Activated CD8-positive, alpha-beta memory T cell treated with anti-CD3 and anti-CD28 coated beads, Interleukin-2, amount 50 U/mL, for 1 hour (primary cell): ENCODE data around the gene TBC1D19.
"Not testable (repeated sequence)": the region's sequence is repeated elsewhere in the genome, so short reads cannot be mapped to it uniquely, and the experiment has no call there.

Source experiments
- DNase-seq: peaks from one replicate; pipeline ENCODE4 v3.0.0-alpha.2; 2020; ENCODE audit errors: extremely low read depth

TBC1D19 gene

DNA sequence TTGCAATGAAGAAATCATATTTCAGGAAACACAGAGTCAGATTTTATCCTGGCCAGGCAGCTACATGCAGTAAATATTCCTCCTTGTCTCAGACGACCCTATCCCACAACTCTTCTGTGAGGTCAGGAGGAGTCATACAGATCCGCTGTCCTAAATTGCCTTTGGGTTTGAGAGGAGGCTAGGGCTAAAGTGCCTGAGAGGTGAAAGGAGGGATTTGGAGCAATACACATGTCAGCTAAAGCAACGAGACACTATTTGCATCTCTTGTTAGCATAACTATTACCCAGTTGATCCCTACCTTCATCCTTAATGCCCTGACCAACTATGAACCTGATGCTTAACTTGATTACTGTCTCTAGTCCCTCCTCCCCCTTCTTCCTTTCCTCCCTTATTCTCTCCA lies 98.6 kb downstream of the TBC1D19 start:
- no peak for DNase-seq

- DNase-seq = no peak
Observed at GRCh38 chr4:26685250-26685649, 101.4 kb downstream of the TBC1D19 start.

GRCh38 chr4:26687728-26688127 lies 103.8 kb downstream of the TBC1D19 start:
- no peak for DNase-seq

DNA sequence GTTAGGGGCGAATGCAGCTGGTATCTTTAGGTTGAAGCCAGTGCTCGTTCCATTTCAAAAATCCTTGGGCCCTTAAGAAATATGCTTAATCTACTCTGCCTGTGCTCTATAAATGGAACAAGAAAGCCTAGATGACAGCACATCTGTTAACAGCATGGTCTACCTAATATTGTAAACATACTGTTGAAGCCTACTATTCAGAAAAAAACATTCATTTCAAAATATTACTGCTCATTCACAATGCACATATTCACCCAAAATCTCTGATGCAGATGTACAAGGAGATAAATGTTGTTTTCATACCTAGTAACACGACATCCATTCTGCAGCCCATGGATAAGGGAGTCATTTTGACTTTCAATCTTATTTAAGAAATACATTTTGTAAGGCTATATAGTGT lies 106.6 kb downstream of the TBC1D19 start:
- no peak for DNase-seq

DNA sequence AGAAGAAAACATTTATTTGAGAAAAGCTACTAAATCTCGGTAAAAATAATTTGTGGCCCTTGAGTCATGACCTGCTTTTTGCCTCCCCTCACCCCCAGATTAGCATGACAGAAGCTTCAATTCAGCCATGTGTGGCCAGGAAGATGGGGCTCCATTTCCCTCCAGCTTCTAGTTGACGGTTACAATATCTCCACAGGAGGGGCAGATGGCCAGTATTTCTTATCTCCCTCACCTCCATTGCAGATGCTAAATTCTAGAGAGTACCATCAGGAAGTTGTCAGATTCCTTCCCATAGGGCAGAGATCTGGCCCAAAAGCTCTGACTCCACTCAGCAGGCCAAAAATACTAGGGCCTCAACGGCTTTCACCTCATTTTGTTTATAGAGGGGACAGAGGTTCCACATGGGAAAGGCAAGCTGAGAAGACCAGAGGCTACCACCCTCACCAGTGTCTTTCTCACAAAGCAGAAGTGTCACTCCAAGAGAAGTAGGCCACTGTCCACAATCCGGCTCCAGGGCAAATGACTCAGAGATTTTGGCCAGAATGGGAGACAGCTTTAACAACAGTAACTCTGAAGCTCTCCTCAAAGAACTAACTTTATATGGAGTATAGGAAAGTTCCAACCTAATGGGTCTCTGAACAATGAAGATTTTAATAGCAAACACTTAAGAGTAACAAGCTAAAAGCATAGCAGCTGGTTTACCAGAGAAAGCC lies 108.3 kb downstream of the TBC1D19 start:
- no peak for DNase-seq

GRCh38 chr4:26694131-26694530 lies 110.2 kb downstream of the TBC1D19 start:
- not testable (repeated sequence) for DNase-seq

GRCh38 chr4:26700110-26700509 lies 116.2 kb downstream of the TBC1D19 start:
- DNase-seq = no peak

- no peak for DNase-seq
Observed at GRCh38 chr4:26701095-26701494, 117.2 kb downstream of the TBC1D19 start.

- no peak for DNase-seq
Observed at GRCh38 chr4:26701786-26702227, 117.9 kb downstream of the TBC1D19 start.

GRCh38 chr4:26707342-26707741 lies 123.5 kb downstream of the TBC1D19 start:
- no peak for DNase-seq

DNA sequence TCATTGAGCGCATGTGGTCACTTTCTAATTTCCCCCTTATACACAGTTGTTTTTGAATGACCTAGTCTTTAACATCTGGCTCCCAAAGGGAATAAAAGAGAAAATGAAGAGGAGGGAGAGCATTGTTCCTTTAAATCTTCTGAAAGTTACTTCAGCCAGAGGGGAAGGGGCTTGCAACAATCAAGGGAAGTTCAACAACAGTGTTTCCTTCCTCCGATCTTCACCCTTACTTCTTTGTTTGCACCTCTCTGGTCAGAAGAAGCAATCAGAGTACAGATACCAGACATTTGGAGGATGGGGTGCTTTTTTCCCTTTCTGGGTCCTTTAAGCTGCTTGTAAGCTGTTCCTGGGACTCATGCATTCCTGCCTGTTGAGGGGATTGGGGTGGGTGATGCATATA lies 125.4 kb downstream of the TBC1D19 start:
- no peak for DNase-seq

DNA sequence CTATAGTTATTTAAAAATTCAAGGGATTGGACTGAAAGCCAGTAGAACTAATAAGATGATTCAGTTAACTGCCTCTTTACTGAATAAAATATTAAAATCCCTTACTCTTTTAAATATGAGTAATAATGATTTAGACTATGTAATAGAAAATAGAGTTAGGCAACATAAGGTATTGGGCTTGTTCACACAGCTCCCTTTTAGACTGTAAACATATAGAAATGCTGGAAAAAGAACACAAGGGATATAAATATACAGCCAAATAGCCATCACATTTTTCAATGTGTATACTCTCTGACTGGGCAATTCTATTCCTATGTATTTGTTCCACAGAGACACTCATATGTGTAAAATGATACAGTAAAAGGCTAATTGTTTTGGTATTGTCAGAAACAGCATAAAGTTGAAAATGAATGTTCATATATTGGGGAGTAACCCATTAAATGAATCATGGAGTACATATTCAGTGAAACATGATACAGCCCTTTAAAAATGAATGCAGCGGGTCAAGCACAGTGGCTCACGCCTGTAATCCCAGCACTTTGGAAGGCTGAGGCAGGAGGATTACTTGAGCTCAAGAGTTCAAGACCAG lies 129.8 kb downstream of the TBC1D19 start:
- DNase-seq = no peak

GRCh38 chr4:26715636-26716242 lies 131.9 kb downstream of the TBC1D19 start:
- DNase-seq = no peak

- DNase-seq = no peak
Observed at GRCh38 chr4:26717332-26717731, 133.4 kb downstream of the TBC1D19 start.

- DNase-seq = no peak
Observed at GRCh38 chr4:26719954-26720552, 136.2 kb downstream of the TBC1D19 start.

GRCh38 chr4:26721685-26722084 lies 137.8 kb downstream of the TBC1D19 start:
- DNase-seq = no peak

DNA sequence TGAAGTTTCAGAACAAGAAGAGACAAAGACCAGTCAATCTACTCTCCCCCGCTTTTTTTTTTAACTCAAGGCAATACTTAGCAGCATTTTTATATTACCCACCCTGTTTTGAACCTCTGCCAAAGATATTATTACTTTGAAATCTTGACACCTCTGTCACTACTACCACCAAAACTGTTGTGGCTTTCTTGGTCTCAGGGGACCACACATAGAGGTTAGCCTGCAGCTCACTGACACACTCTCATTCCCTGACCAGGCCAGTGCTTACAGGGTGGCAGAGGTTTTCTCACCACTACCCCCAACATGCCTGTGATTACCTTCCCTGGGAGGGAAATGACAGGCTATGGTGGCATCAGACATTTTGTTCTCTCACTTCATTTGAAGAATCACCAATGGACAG lies 139.3 kb downstream of the TBC1D19 start:
- no peak for DNase-seq

DNA sequence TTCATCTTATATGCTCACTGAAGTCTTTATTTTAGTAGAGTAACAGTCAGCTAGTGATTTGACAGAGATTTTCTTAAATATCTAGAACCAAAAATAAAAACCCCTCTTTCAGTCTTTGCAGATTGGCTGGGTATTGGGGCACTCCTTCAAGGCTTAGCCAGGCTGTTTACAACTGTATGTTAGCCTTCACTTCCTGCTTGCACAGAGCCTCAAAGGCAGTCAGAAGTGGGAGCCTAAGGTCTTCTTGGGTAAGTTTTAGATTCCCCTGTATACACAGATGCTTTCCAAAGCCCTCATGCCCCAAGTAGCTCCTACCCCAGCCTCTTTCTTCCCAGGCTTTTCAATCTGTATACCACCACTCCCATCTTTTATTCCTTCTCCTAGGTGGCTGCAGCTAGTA lies 140.7 kb downstream of the TBC1D19 start:
- DNase-seq = no peak

DNA sequence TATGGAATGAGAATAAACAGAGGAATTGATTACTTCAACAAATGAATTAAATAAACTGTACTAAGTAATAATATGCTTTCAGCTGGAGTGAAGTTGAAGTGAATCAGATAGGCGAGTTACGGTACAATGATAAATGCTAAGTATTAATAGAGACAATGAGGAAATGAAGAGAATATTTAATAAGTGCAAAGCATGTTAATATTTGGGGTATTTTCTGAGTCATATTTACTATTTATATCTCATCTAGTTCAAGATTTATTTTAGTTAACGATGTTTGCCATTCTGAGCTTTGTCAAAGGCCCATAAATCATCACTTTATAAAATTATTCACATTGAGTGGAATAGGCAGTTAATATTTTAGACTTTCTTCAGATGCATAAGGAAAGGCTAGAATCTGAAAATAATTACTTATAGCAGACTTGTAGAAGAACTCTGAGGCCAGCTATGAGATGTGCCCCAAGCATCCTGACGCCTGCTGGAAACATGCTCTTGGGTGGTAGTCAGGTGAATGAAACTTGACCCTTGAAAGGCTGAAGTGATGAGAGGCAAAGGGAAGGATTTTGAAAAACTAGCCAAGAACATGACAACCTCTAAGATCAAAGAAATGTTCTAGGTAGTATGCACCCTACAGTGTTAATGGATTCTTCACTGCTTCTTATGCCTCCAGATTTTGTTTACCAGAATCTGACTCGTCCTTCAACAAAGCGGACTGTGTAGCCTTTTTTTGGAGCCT lies 142.9 kb downstream of the TBC1D19 start:
- DNase-seq = no peak

DNA sequence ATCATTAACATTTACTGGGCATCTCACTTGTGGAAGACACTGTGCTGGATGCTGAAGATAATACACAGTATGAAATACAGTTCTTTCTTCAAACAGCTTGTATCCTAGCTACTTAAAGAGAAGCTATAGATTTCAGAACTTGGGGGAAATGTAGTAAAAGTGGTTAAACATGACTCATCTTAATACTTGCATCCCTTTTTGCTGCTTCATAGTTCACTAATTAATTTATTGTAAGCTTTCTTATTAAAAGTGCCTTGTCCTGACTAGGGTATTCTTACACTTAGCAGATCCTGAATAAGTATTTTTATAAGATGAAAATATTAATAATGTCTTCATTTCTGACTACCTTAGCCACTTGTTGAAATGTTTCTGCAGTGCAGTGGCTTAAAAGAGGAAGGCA lies 144.0 kb downstream of the TBC1D19 start:
- DNase-seq = no peak

DNA sequence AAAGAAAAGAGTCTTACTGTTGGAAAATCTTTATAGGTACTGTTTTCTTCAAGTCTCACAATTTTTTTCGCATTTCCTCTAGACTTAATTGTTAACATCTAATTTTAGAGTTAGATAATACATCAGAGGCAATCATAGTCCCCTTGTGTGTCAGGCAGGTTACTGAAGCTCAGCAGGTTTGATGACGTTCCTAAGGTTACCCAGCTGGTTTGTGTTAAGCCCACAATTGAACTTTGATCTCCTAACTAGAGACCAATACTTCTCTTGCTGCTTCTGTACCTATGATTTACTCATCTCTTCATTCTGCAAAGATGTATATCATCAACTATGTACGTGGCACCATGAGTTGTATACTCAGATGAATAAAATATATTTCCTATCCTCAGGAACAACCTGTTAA lies 145.1 kb downstream of the TBC1D19 start:
- DNase-seq = no peak

- DNase-seq = no peak
Observed at GRCh38 chr4:26729547-26729946, 145.7 kb downstream of the TBC1D19 start.
